ENCODE data around the gene UNC119.

The UNC119 gene

DNA sequence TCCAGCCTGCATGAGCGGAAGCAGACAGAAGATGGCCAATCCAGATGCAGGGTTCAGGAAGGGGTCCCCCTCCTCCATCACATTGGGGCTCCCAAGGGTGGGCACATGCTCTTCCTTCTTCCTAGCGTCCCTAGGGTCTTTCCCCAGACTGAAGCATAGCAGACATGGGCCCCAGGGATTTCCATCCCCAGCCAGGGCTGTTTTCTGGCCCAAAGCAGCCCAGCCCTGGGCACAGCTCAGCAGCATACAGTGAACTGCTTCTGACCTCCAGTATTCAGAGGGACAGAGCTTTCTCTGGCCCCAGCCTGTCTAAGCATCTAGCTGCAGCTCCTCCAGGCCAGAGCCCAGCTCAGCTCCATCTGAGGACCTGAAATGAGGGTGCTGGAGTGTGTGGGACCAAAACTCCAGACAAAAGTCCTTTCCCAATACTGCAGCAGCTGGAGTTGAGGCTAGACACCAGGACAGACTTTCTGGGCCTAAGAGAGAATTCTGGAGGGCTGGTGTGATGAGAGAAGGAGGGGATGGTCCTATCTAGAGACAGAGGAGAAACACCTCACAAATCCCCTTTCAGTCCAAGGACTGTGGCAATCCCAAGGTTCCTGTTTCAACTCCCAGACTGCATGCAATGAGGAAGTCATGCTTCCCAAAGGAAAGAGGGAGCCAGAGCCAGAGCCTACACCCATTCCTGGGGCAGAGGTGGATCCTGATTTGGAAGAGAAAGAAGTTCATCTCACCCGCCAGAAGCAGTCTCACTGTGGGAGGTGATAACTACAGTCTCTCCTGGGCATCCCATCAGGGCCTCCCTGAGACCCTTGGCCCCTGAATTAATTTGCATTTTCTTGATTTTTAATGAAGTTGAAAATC lies 50.8 kb downstream of the UNC119 start:
- no peak overlapping the region for H3K9ac ChIP-seq (ENCODE audit: low read depth, low read length)
- H3K27me3 ChIP-seq (ENCODE audit: control insufficient read depth, insufficient read depth, low read length), result peaks cover 63% of the 10 kb centered on the region
- H3K4me3 ChIP-seq (ENCODE audit: low read length), result no peak overlapping the region
- no peak overlapping the region for H3K4me2 ChIP-seq (ENCODE audit: low read length)
- H3K36me3 ChIP-seq (ENCODE audit: insufficient read depth, low read length), result no peaks in the 10 kb centered on the region
- H3K4me1 ChIP-seq (ENCODE audit: control insufficient read depth, insufficient read depth, low read length), result no peaks in the 10 kb centered on the region
- H3K9me3 ChIP-seq (replicated peaks; ENCODE audit: low read length), result no peaks in the 10 kb centered on the region

DNA sequence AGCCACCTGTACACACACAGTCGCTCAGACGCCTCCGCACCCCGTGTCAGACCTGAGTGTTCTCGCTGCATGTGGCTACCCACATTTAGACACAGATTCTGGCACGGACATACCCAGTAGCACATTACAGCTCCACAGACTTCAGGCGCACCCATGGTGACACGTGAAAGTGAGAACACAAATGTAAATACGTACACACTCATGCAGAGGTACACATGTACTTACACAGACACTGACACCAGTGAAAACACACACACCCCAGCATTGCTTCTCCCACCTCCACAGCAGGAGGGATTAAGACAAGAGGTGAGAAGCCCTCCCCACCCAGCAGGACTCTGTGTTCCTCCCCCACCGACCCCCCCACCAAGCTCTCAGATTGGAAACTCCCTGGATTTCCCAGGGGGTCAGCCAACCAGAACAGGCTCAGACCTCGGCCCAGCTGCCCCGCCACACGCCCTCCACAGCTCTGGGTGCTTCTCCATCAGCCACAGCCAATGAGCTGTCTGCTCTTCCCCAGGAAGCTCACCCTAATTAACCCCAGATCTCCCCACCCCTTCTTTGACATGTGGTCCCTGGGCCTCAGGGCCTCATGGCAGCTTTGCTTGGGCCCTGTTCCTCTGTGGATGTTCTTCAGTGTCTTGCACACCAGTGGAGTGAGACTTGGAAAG lies 51.6 kb downstream of the UNC119 start:
- Histone ChIP-seq H3K9me3 (replicated peaks; ENCODE audit: low read length) (no peaks in the 10 kb centered on the region), H3K27me3 (ENCODE audit: control insufficient read depth, insufficient read depth, low read length) (peaks cover 60% of the 10 kb centered on the region), H3K36me3 (ENCODE audit: insufficient read depth, low read length) (no peaks in the 10 kb centered on the region), H3K9ac (ENCODE audit: low read depth, low read length) (no peak overlapping the region), H3K4me3 (ENCODE audit: low read length) (no peak overlapping the region), H3K4me2 (ENCODE audit: low read length) (no peak overlapping the region), H3K4me1 (ENCODE audit: control insufficient read depth, insufficient read depth, low read length) (no peaks in the 10 kb centered on the region)

DNA sequence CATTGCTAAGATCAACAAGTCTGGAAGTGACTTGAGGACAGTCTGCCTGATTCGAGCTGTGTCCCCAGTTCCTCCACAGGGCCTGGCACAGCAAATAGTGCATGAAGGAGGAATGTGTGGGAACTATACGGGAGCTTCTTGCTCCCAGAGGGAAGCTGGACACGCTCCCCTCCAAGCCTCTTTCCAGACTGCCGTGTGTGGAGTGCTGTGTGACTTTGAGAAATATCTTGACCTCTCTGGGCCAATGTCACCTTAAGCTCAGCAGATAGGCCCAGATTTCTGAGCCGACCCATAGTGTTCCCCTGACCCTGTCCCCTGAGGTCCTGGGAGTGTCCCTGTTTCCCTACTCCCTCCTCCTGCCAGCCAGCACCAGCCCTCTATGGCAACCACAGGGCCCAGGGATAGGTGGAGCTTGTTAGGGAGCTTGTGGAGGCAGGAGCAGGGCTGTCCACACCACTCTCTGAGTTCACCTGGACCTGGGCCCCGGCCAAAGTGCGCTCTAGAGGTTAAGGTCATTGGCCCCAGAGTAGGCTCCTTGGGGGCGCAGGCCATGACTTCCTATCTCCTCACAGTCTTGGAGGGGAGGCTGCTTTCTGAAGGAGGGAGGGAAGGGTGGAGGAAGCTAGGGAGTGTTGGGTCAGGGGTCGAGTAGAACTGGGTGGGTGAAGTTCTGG lies 52.6 kb downstream of the UNC119 start:
- no peak overlapping the region for H3K4me3 ChIP-seq (ENCODE audit: low read length)
- H3K36me3 ChIP-seq (ENCODE audit: insufficient read depth, low read length), result no peaks in the 10 kb centered on the region
- H3K27me3 ChIP-seq (ENCODE audit: control insufficient read depth, insufficient read depth, low read length), result peaks cover 50% of the 10 kb centered on the region
- no peak overlapping the region for H3K9ac ChIP-seq (ENCODE audit: low read depth, low read length)
- H3K9me3 ChIP-seq (replicated peaks; ENCODE audit: low read length), result no peaks in the 10 kb centered on the region
- no peaks in the 10 kb centered on the region for H3K4me1 ChIP-seq (ENCODE audit: control insufficient read depth, insufficient read depth, low read length)
- H3K4me2 ChIP-seq (ENCODE audit: low read length), result no peak overlapping the region

DNA sequence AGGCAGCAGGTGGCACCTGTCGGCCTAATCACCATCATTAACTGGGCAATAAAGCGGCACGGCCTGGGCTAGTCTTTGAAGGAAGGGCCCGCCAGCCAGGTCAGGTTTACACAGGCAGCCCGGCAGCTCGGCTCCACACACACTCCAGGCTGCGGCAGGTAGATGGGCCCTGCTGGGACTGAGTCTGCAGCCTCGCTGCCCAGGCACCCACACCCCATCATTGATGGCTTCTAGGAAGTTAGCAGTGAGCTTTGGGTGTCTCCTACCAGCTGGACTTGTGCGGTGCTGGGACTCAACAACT lies 53.1 kb downstream of the UNC119 start:
- Histone ChIP-seq H3K4me2 (ENCODE audit: low read length) (no peak overlapping the region), H3K9me3 (replicated peaks; ENCODE audit: low read length) (no peaks in the 10 kb centered on the region)

DNA sequence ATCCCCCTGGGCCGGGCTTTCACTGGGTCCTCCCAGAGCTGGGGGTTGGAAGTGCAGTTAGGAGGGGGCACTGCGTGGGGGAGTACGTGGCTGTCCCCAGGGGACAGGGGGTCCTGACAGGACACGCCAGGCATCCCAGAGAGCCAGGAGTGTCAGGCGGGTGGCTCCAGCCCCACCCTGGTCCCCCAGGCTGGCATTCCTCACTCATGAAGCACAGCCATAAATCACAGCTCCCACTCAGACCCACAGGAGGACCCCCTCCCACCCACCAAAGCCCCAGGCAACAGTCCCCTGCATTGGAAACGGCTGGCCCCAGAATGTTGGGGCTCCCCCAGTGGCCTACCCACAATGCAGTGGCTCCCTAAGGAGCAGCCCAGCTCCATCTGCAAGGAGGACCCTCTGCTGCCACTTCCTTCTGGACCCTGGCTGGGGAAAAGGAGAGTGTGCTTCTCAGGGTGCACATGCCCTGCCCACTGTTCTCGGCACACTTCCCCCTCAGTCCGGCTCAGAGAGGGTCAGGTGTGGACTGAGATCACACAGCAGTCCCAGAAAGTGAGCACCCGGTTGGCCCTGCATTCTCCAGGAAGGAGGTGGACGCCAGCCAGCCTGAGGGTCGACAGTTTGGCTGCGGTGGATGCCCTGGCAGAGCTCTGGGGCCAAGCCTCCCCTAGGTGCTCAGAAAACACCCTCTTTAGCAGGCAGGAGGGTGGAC lies 53.6 kb downstream of the UNC119 start:
- no peaks in the 10 kb centered on the region for H3K36me3 ChIP-seq (ENCODE audit: insufficient read depth, low read length)
- no peaks in the 10 kb centered on the region for H3K4me1 ChIP-seq (ENCODE audit: control insufficient read depth, insufficient read depth, low read length)
- no peaks in the 10 kb centered on the region for H3K9me3 ChIP-seq (replicated peaks; ENCODE audit: low read length)
- H3K27me3 ChIP-seq (ENCODE audit: control insufficient read depth, insufficient read depth, low read length), result peaks cover 45% of the 10 kb centered on the region
- no peak overlapping the region for H3K9ac ChIP-seq (ENCODE audit: low read depth, low read length)
- no peak overlapping the region for H3K4me3 ChIP-seq (ENCODE audit: low read length)
- no peak overlapping the region for H3K4me2 ChIP-seq (ENCODE audit: low read length)

More for the DNA sequence above, 53.1 kb downstream of the UNC119 start:
- Histone ChIP-seq H3K4me1 (ENCODE audit: control insufficient read depth, insufficient read depth, low read length) (no peaks in the 10 kb centered on the region), H3K27me3 (ENCODE audit: control insufficient read depth, insufficient read depth, low read length) (peaks cover 46% of the 10 kb centered on the region), H3K36me3 (ENCODE audit: insufficient read depth, low read length) (no peaks in the 10 kb centered on the region), H3K9ac (ENCODE audit: low read depth, low read length) (no peak overlapping the region), H3K4me3 (ENCODE audit: low read length) (no peak overlapping the region)

DNA sequence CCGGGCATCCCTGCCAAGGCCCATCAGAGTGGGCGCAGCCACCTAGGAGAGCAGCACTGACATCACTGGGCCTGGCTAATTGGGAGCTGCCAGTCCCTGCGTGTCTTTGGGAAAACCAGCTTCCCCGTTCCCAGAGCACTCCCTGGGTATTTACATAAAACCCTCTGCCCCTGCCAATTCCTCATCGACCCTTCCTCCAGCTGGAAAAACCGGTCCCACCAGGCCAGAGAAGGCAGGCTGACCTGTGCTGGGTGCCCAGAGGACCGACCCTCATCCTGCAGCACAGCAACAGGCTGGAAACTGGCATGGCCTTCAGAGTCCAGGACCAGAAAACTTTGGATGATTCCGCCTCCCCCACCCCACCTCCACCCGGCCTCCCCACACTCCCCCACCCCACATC lies 54.5 kb downstream of the UNC119 start:
- Histone ChIP-seq H3K36me3 (ENCODE audit: insufficient read depth, low read length) (no peaks in the 10 kb centered on the region), H3K4me1 (ENCODE audit: control insufficient read depth, insufficient read depth, low read length) (no peaks in the 10 kb centered on the region), H3K27me3 (ENCODE audit: control insufficient read depth, insufficient read depth, low read length) (peaks cover 44% of the 10 kb centered on the region), H3K4me3 (ENCODE audit: low read length) (no peak overlapping the region), H3K9me3 (replicated peaks; ENCODE audit: low read length) (no peaks in the 10 kb centered on the region), H3K9ac (ENCODE audit: low read depth, low read length) (no peak overlapping the region), H3K4me2 (ENCODE audit: low read length) (no peak overlapping the region)

Data from skeletal muscle satellite cell (primary cell).